Measurements from ENCODE around the gene ZFP92.
A peak's percentile ranks its signal among the peaks of the same experiment; 100 is the strongest.

The ZFP92 gene

GRCh38 chrX:153459986-153460385 is 48.7 kb downstream of the ZFP92 start:
- Histone ChIP-seq H3K27me3 (ENCODE audit: low read length) (no peaks in the 10 kb centered on the region), H3K36me3 (ENCODE audit: low read length) (no peaks in the 10 kb centered on the region), H3K4me3 (ENCODE audit: insufficient read depth, low read length, poor library complexity, severe bottlenecking) (no peak overlapping the region), H3K4me2 (ENCODE audit: low read depth, low read length, poor library complexity, severe bottlenecking) (no peak overlapping the region), H3F3A (ENCODE audit: insufficient read depth) (no peaks in the 10 kb centered on the region), H2AFZ (ENCODE audit: low read depth, low read length, severe bottlenecking) (no peak overlapping the region), H3K27ac (ENCODE audit: low read depth, low read length) (no peak overlapping the region), H3K9ac (ENCODE audit: low read length) (no peak overlapping the region), H4K20me1 (ENCODE audit: low read depth, low read length) (no peaks in the 10 kb centered on the region), H3K9me2 (replicated peaks; ENCODE audit: insufficient read depth, low read length) (no peaks in the 10 kb centered on the region), H3K79me2 (ENCODE audit: insufficient read depth, low read length) (no peaks in the 10 kb centered on the region), H3K9me3 (ENCODE audit: insufficient read depth, low read length) (no peaks in the 10 kb centered on the region)
- TF ChIP-seq CTCF (IDR thresholded peaks at IDR 0.05; ENCODE audit: insufficient read depth, low read length, poor library complexity, severe bottlenecking) (no peak), EZH2phosphoT487 (conservative IDR thresholded peaks at IDR 0.05; ENCODE audit: low read length) (no peak)

- H3K9me2 ChIP-seq (replicated peaks; ENCODE audit: insufficient read depth, low read length), result no peaks in the 10 kb centered on the region
- no peaks in the 10 kb centered on the region for H4K20me1 ChIP-seq (ENCODE audit: low read depth, low read length)
- no peak overlapping the region for H3K4me3 ChIP-seq (ENCODE audit: insufficient read depth, low read length, poor library complexity, severe bottlenecking)
- H2AFZ ChIP-seq (ENCODE audit: low read depth, low read length, severe bottlenecking), result no peak overlapping the region
- H3K79me2 ChIP-seq (ENCODE audit: insufficient read depth, low read length), result no peaks in the 10 kb centered on the region
- H3F3A ChIP-seq (ENCODE audit: insufficient read depth), result no peaks in the 10 kb centered on the region
- no peak overlapping the region for H3K27ac ChIP-seq (ENCODE audit: low read depth, low read length)
- H3K9ac ChIP-seq (ENCODE audit: low read length), result no peak overlapping the region
- no peaks in the 10 kb centered on the region for H3K36me3 ChIP-seq (ENCODE audit: low read length)
- H3K4me2 ChIP-seq (ENCODE audit: low read depth, low read length, poor library complexity, severe bottlenecking), result no peak overlapping the region
- H3K27me3 ChIP-seq (ENCODE audit: low read length), result no peaks in the 10 kb centered on the region
- H3K9me3 ChIP-seq (ENCODE audit: insufficient read depth, low read length), result no peaks in the 10 kb centered on the region
- TF ChIP-seq EZH2phosphoT487 (conservative IDR thresholded peaks at IDR 0.05; ENCODE audit: low read length) (no peak), CTCF (IDR thresholded peaks at IDR 0.05; ENCODE audit: insufficient read depth, low read length, poor library complexity, severe bottlenecking) (peak; percentile 81)
Measured at GRCh38 chrX:153460826-153461225, 49.6 kb downstream of the ZFP92 start.

Measured in SU-DHL-6 (cell line).